Raji (cell line): ENCODE measurements around the gene EMP2.

Experiments
- POLR2A ChIP-seq: IDR thresholded peaks from 2 replicates; pipeline ENCODE4 v1.6.1; 2011; ENCODE audit warnings: low read depth, low read length, control low read depth; ENCODE audit not compliant: insufficient read depth

The EMP2 gene

GRCh38 chr16:10543231-10543977 lies 37.0 kb downstream of the EMP2 start:
- TF ChIP-seq POLR2A: no peak

GRCh38 chr16:10541366-10541765 lies 39.0 kb downstream of the EMP2 start:
- no peak for TF ChIP-seq POLR2A

GRCh38 chr16:10539793-10540192 lies 40.6 kb downstream of the EMP2 start:
- no peak for TF ChIP-seq POLR2A

- TF ChIP-seq POLR2A: no peak
These were observed 41.2 kb downstream of the EMP2 start for GRCh38 chr16:10539236-10539635.

GRCh38 chr16:10538583-10538982 lies 41.8 kb downstream of the EMP2 start:
- TF ChIP-seq POLR2A: no peak

GRCh38 chr16:10537946-10538345 lies 42.5 kb downstream of the EMP2 start:
- no peak for TF ChIP-seq POLR2A

GRCh38 chr16:10536814-10537389 lies 43.5 kb downstream of the EMP2 start:
- TF ChIP-seq POLR2A: no peak

GRCh38 chr16:10535461-10535860 lies 44.9 kb downstream of the EMP2 start:
- no peak for TF ChIP-seq POLR2A

- TF ChIP-seq POLR2A: no peak
These were observed 45.6 kb downstream of the EMP2 start for GRCh38 chr16:10534748-10535147.

GRCh38 chr16:10531582-10531981 lies 48.8 kb downstream of the EMP2 start:
- no peak for TF ChIP-seq POLR2A

- no peak for TF ChIP-seq POLR2A
These were observed 49.7 kb downstream of the EMP2 start for GRCh38 chr16:10530685-10531084.

GRCh38 chr16:10529895-10530669 lies 50.3 kb downstream of the EMP2 start:
- TF ChIP-seq POLR2A: no peak

- no peak for TF ChIP-seq POLR2A
These were observed 51.8 kb downstream of the EMP2 start for GRCh38 chr16:10528635-10529034.

GRCh38 chr16:10526962-10527361 lies 53.4 kb downstream of the EMP2 start:
- no peak for TF ChIP-seq POLR2A

- no peak for TF ChIP-seq POLR2A
These were observed 55.1 kb downstream of the EMP2 start for GRCh38 chr16:10525214-10525825.

GRCh38 chr16:10522966-10523365 lies 57.4 kb downstream of the EMP2 start:
- TF ChIP-seq POLR2A: no peak
